PFSK-1 (cell line): ENCODE results near the gene MAMLD1.

ENCODE experiments used
- FOXP2 ChIP-seq: optimal IDR thresholded peaks from 2 replicates; pipeline ENCODE3; 2011; ENCODE audit warnings: borderline replicate concordance, control low read depth, inconsistent platforms; ENCODE audit not compliant: insufficient read depth; ENCODE audit errors: extremely low read length, extremely low read depth
- POLR2AphosphoS5 ChIP-seq: IDR thresholded peaks from 2 replicates; pipeline ENCODE4 v1.6.1; 2012; ENCODE audit warnings: low read depth, mild to moderate bottlenecking, control low read depth, low read length, moderate library complexity
- SIN3A ChIP-seq: IDR thresholded peaks from 2 replicates; pipeline ENCODE4 v1.6.1; 2012; ENCODE audit warnings: mild to moderate bottlenecking, low read length, moderate library complexity, borderline replicate concordance; ENCODE audit not compliant: insufficient read depth
- TAF1 ChIP-seq: IDR thresholded peaks from 2 replicates; pipeline ENCODE4 v1.6.1; 2012; ENCODE audit warnings: low read length, control low read depth, borderline replicate concordance; ENCODE audit not compliant: insufficient read depth
- TF ChIP-seq, protein P1 (sequence below), 2 experiments: IDR thresholded peaks; 2 replicates each; pipeline versions ENCODE4 v1.6.1 to v1.8.0; 2011 to 2012; ENCODE audit warnings: low read depth in 2 of 2, low read length in 2 of 2, control low read depth in 1 of 2, inconsistent platforms in 1 of 2, mild to moderate bottlenecking in 1 of 2, moderate library complexity in 1 of 2; ENCODE audit not compliant: insufficient read depth in 1 of 2

MAMLD1 gene

DNA sequence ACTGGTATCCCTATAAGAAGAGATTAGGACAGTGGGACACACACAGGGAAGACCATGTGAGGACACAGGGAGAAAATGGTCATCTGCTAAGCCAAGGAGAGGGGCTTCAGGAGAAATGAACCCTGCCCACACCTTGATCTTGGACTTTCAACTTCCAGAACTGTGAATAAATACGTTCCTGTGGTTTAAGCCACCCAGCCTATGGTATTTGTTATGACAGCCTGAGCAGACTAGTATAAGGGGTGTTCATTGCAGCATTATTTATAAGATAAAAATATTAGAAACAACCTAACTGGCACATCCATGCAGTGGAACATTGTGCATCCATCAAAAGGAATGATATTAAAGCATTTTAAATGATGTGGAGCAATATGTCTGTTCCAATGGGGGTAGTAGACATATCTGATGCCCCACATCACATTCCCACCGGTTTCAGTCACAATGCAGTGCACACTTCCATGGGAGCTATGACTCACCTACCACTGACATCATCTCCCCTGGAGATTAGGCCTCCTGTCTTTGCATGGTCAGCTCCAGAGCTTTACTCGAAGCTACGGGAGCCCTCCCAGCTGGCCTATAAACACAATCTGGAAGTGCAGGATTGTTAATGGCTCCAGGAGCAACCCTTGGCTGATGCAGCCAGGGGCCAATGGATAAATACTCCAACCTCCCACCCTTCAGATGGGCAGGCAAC is 38.9 kb upstream of the MAMLD1 start:
- no peak for TF ChIP-seq POLR2AphosphoS5
- TF ChIP-seq FOXP2: no peak
- TF ChIP-seq TAF1: no peak

DNA sequence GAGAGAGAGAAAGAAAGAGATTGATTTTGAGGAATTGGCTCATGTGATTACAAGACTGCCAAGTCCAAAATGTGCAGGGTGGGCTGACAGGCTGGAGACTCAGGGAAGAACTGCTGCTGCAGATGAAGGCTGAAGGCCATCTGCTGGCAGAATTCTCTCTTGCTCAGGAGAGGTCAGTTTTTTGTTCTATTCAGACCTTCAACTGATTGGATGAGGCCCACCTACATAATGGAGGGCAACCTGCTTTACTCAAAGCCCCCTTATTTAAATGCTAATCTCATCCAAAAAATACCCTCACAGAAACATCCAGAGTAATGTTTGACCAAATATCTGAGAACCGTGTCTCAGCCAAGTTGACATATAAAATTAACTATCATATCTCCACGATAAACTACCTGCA is 38.2 kb upstream of the MAMLD1 start:
- TF ChIP-seq, protein P1, sequence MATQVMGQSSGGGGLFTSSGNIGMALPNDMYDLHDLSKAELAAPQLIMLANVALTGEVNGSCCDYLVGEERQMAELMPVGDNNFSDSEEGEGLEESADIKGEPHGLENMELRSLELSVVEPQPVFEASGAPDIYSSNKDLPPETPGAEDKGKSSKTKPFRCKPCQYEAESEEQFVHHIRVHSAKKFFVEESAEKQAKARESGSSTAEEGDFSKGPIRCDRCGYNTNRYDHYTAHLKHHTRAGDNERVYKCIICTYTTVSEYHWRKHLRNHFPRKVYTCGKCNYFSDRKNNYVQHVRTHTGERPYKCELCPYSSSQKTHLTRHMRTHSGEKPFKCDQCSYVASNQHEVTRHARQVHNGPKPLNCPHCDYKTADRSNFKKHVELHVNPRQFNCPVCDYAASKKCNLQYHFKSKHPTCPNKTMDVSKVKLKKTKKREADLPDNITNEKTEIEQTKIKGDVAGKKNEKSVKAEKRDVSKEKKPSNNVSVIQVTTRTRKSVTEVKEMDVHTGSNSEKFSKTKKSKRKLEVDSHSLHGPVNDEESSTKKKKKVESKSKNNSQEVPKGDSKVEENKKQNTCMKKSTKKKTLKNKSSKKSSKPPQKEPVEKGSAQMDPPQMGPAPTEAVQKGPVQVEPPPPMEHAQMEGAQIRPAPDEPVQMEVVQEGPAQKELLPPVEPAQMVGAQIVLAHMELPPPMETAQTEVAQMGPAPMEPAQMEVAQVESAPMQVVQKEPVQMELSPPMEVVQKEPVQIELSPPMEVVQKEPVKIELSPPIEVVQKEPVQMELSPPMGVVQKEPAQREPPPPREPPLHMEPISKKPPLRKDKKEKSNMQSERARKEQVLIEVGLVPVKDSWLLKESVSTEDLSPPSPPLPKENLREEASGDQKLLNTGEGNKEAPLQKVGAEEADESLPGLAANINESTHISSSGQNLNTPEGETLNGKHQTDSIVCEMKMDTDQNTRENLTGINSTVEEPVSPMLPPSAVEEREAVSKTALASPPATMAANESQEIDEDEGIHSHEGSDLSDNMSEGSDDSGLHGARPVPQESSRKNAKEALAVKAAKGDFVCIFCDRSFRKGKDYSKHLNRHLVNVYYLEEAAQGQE (IDR thresholded peaks at IDR 0.05; ENCODE audit: insufficient read depth in 1 of 2, low read depth in 2 of 2, low read length in 2 of 2): no peak
- TF ChIP-seq FOXP2 (no peak), POLR2AphosphoS5 (no peak), TAF1 (no peak), SIN3A (no peak)

DNA sequence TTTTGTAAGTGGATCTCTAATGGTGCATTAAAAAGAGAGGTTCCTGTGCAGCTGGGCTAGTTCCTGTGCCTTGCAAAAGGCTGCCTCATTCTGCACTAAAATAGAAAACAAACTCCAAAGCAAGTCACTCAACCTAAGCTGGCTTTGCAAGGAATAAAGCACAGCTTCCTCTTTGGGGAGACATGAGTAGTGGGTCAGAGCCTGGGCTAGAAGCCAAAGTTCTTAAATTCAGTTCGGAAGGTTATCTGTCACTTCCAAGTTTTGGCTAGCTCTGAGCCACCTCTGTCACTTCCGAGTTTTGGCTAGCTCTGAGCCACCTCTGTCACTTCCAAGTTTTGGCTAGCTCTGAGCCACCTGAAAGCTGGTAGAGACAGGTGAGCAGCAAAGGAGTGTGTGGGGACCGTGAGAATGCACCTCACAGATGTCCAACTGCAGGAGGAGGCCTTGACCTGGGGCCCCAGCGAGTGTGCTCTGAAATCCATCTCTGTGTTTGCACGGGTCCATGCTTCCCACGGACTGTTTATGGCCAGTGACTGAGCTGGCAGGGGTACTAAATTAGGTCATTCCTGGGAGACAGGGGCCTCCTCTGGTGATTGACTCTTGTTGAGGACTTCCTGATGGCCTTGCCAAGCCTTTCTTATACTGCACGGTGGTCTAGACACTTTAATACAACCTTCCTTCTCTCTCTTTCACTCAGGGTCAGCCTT is 36.4 kb upstream of the MAMLD1 start:
- TF ChIP-seq FOXP2 (no peak), SIN3A (no peak), POLR2AphosphoS5 (no peak), TAF1 (no peak)
- TF ChIP-seq, protein P1 (IDR thresholded peaks at IDR 0.05; ENCODE audit: insufficient read depth in 1 of 2, low read depth in 2 of 2, low read length in 2 of 2): no peak

DNA sequence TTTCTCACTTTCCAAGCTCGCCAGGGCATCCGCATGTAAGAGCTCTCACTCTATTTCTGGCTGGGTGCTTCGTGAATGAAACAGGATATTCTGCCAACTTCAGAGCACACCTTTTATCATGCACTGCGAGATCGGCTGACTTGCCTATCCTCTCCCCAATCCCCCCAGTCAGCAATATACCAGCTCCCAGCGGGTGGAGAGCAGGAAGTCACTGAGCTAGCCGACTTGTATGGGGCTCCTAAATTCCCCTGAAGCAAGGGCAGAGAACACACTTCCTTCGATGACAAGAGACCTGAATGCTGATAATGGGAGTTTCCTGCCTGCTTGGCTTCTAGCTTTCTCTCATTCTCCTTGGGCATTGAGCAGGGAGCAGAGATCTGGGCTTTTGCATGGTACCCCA is 33.8 kb upstream of the MAMLD1 start:
- TF ChIP-seq TAF1 (no peak), POLR2AphosphoS5 (no peak)

DNA sequence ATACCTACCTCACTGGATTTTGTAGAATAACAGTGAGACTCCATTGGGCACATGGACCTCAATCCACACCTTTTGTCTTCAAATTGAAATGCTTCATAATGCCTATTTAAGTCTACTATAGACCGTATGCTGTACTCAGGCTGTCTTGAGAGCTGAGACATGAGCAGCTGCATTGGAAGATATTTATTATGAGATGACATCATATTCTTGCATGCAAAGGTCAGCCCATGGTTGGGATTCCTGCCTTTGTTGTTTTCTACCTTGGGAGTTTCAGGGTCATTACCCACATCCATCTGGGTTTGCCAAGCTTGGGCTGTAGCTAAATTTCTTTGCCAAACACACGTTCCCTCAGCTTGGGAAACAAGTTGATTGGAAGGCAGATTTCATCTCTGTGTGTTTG is 33.2 kb upstream of the MAMLD1 start:
- TF ChIP-seq TAF1 (no peak), SIN3A (no peak), FOXP2 (no peak), POLR2AphosphoS5 (no peak)
- TF ChIP-seq, protein P1 (IDR thresholded peaks at IDR 0.05; ENCODE audit: insufficient read depth in 1 of 2, low read depth in 2 of 2, low read length in 2 of 2): no peak

DNA sequence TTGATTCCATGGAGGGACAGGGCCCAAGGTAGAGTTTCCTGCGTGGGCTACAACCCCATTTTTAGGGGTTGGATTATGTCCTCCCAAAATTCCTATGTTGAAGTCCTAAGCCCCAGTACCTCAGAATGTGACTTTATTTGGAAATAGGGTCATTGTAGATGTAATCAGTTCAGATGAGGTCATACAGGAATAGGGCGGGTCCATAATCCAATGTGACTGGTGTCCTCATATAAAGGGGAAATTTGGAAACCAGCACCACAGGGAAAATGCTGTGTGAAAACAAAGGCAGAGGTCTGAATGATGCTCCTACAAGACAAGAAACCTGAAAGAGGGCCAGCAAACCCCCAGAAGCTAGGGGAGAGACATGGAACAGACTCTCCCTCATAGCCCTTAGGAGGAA is 31.1 kb upstream of the MAMLD1 start:
- TF ChIP-seq POLR2AphosphoS5 (no peak), SIN3A (no peak), FOXP2 (no peak), TAF1 (no peak)
- TF ChIP-seq, protein P1 (IDR thresholded peaks at IDR 0.05; ENCODE audit: insufficient read depth in 1 of 2, low read depth in 2 of 2, low read length in 2 of 2): no peak
